C4-2B (cell line): ENCODE results near the gene GPATCH11.

Experiments used
- H3K27ac ChIP-seq: fragments of 450-650 bp; 2 replicates; pipeline ENCODE4 v1.5.1; 2017
- CTCF ChIP-seq: fragments of 450-650 bp; conservative IDR thresholded peaks from 2 replicates; pipeline ENCODE4 v1.5.1; 2017; ENCODE audit warnings: mild to moderate bottlenecking
- ZFX ChIP-seq: fragments of 450-650 bp; IDR thresholded peaks from 2 replicates; pipeline ENCODE4 v1.6.1; 2017

Gene GPATCH11

DNA sequence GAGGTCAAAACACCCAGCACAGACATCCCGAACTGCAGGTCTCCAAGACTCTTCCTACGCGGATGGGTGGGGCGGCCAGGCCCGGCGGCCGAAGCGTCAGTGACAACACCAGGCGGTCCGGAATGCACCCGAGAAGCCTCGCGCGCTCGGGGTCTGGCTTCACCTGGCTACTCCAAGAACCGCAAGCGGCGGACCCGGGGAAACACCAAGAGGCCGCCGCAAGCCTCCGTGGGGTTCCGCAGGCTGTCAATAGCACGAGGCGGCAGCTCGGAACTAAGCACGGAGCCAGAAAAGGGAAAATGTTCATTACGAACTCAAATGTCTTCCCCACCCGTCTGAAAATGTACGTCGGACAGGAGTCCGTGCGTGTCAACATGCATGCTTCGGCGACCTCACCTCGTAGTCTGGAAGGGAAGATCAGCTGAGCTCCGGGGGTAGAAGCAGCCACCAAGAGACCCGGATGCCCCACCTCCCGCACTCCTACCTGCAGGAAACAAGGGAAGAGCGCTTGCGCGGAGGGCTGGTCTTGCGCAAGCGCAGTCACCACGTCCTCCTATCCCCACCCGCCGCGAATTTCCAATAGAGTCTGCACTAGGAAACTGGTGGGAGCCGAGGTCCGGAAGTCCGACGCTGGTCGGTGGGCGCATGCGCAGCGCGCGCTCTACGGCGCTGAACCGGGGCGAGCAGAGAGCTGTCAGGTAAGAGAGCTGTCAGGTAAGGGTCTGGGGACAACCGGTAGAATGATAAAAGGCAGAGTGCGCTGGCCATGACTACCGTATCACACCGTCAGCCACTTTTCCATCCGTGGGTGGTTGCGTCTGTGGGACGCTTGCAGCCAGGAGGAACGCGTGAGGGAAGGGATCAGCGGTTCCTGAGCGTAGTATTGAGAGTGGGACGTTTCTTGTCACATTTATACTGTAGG lies at the start of gene GPATCH11, which contains the start of gene HEATR5B:
Gene GPATCH11 (plus strand): TSS at position 646 of the 922 bp plus-strand sequence. CDS start 3,864 bp downstream, outside the sequence.
Gene HEATR5B (minus strand): TSS at position 500 of the 922 bp plus-strand sequence. CDS start 958 bp downstream, outside the sequence.
- H3K27ac ChIP-seq = peak within 1 kb of the TSS; percentile 79
- TF ChIP-seq ZFX = peak; percentile 31; the same call in 1 of the 2 replicates
- no peak for TF ChIP-seq CTCF

DNA sequence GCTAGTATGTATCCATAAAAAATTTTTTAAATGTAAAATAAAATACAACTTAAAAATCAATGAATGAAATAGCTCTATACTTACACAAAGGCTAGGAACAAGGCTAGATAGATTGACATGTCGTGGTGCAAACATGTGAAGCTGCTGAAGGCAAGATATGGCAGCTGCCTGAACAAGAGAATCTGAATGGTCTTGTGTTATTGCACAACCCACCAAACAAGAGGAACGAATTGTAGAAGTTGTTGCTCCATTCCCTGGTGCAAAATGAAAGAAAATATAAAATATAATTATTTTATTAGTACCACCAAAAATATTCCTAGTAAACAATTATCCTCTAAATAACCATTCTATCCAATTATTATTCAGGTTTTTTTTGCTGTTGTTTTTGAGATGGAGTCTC lies 46.5 kb upstream of the GPATCH11 start:
- no peak for TF ChIP-seq CTCF
- TF ChIP-seq ZFX = no peak
- no peak overlapping the region for H3K27ac ChIP-seq

- TF ChIP-seq ZFX (no peak), CTCF (no peak)
- no peak overlapping the region for H3K27ac ChIP-seq
Observed at GRCh38 chr2:37039580-37039979, 44.7 kb upstream of the GPATCH11 start.

DNA sequence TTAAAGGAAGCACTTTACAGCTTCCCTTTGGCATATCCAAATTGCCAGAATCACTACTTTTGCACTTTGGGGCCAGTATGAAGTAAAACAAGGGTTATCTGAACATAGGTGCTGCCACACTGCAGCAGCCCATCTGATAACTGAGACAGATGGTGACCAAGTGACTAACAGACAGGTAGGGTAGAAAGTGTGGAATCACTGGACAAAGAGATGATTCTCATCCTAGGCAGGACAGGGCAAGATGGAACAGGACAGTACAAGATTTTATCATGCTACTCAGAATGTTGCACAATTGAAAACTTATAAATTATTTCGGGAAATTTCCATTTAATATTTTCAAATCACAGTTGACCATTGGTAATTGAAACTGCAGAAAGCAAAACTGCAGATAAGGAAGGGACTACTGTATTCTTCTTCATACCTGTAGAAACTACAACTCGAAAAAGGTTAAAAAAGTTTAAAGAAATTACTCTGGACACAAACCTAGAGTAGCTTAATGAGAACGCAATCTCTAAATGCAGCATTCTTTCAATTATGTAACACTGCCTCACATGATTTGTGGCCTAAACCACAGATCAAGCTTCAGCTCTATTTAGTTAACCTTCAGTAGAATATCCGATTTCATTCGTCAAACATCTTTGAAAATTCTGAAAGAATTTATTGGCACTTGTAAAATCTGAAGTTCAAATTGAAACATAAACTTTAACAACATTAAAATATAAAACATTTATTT lies 31.6 kb upstream of the GPATCH11 start:
- H3K27ac ChIP-seq = no peak overlapping the region
- TF ChIP-seq ZFX (no peak), CTCF (no peak)

DNA sequence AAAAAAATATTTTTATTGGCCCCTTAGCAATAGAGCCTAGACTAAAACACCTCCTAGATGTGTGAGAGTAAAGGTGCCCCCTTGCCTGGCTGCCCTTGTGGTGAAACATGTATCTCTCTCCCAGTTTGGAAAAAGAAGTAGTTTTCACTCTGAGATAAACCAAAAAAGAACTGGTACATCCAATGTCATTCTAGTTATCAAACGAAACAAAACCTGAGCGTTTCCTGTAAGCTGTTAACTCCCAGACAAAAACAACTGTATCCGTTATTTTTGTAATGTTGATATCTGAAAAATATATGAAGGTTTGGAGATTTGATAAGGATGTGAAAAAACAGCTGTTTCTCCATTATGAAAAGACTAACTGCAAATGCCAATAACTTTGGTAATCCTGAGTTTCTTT lies 24.5 kb upstream of the GPATCH11 start:
- no peak overlapping the region for H3K27ac ChIP-seq
- TF ChIP-seq ZFX (no peak), CTCF (no peak)

DNA sequence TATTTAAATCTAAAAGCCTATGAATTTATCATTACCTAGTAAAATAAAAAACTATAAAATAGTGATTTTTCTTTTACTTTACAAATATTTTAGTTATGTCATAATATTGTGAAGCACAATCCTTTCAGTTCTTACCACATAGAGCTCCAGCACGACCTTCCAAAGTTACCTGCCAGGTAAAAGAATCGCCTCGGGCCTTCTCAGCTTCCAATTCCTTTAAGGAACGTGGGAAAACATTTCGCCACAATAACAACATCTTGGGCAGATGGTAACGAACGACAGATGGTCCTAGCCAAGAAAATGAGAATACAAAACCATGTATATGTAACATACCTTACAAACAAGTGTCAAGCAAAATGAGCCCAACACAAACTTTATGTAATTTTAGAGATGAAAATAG lies 23.9 kb upstream of the GPATCH11 start:
- TF ChIP-seq CTCF (no peak), ZFX (no peak)
- H3K27ac ChIP-seq = no peak overlapping the region
